ENCODE data around the gene LRRC46. TPM values are rescaled to one million over a fixed set of nuclear protein-coding genes. Genes with fewer than 3 reads are reported as not detected.

Gene LRRC46
- total and polyA plus RNA-seq, 9 of the 15 experiments (the other 6 are each of a cell fraction or from before 2014, with no cell fraction given): 0.39 to 1.4 (median 0.53) TPM; not detected in 1

DNA sequence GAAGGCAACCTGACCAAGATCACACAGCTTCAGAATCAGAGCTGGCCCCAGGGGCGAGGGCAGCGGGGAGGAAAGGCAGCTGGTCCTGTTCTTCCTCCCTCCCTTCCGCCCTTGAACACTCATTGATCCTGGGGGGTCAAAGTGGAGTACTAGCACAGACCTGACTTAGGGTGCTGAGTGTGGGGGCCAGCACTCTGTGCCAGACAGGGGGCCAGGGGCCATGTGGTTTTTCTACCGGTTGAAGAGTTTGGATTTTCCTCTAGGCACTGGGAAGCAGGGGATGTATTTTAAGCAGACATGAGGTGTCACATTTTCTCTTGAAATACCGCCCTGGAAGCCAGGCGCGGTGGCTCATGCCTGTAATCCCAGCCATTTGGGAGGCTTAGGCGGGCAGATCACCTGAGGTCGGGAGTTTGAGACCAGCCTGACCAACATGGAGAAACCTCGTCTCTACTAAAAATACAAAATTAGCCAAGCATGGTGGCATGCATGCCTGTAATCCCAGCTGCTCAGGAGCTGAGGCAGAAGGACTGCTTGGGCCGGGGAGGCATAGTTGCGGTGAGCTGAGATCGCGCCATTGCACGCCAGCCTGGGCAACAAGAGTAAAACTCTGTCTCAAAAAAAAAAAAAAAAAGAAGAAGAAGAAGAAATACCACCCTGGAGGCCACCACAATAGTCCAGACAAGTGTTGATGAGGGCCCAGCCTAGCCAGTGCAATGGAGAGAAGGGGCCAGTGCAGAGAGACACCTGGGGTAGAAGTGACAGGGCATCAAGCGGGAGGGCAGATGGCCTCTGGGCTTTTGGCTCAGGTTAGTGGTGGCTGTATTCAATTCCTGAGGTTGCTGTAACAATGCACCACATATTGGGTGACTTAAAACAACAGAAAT lies 25.2 kb upstream of the LRRC46 start:
- 52% methylated on average over 12 of the region's 16 CpGs for WGBS (ENCODE audit: insufficient coverage, low coverage, missing lambda C conversion rate)
- DNase-seq (ENCODE audit: extremely low read depth in 1 of 4, low spot score in 3 of 4) (no peak), ATAC-seq (no peak), FAIRE-seq (no peak)
- Histone ChIP-seq H3K9me1 (ENCODE audit: control insufficient read depth, insufficient read depth, low read length) (peaks cover 6% of the 10 kb centered on the region), H3K79me2 (ENCODE audit: control insufficient read depth, insufficient read depth, low read length) (no peaks in the 10 kb centered on the region), H3K9me3 (replicated peaks; ENCODE audit: control insufficient read depth, insufficient read depth, low read depth, low read length) (no peaks in the 10 kb centered on the region), H3K4me3 (no peak overlapping the region), H3K4me1 (replicated peaks in 1 of 2; ENCODE audit: control insufficient read depth in 2 of 2, insufficient read depth in 2 of 2, low read length in 2 of 2) (peaks cover 19 to 32% of the 10 kb centered on the region in 2 experiments), H3K9ac (ENCODE audit: insufficient read depth in 1 of 2, low read depth in 2 of 2, low read length in 2 of 2) (no peak overlapping the region), H2AFZ (ENCODE audit: low read depth, low read length) (no peak overlapping the region), H3K36me3 (ENCODE audit: control insufficient read depth, insufficient read depth, low read length) (peaks cover 25% of the 10 kb centered on the region; the same call in 1 of the 3 replicates), H3K27me3 (ENCODE audit: control insufficient read depth in 2 of 2, insufficient read depth in 2 of 2, low read length in 2 of 2) (peaks cover 0 to 22% of the 10 kb centered on the region in 2 experiments; a peak in 2 of 5 replicates), H3K4me2 (ENCODE audit: insufficient read depth, low read length) (no peak overlapping the region), H3K27ac (ENCODE audit: extremely low read depth, low read depth, low read length) (no peak overlapping the region), H4K20me1 (replicated peaks; ENCODE audit: control insufficient read depth, insufficient read depth, low read length) (0 out of 2 replicates have a peak, but pooled peaks cover 14% of the 10 kb centered on the region)
- in situ Hi-C loops (cut with MboI): no loop called here
- no peak for TF ChIP-seq CEBPZ (IDR thresholded peaks at IDR 0.05; ENCODE audit: borderline replicate concordance, low read depth, low read length)
- no peak for TF ChIP-seq SMAD2 (IDR thresholded peaks at IDR 0.05; ENCODE audit: low read depth, low read length)
- no peak for TF ChIP-seq ZSCAN29 (IDR thresholded peaks at IDR 0.05)
- TF ChIP-seq HOXB6 (CRISPR knock-in tag; IDR thresholded peaks at IDR 0.05; ENCODE audit: borderline replicate concordance): no peak
- TF ChIP-seq SAFB2 (IDR thresholded peaks at IDR 0.05; ENCODE audit: borderline replicate concordance, low read depth, low read length, severe bottlenecking): no peak
- no peak for TF ChIP-seq ZNF551 (CRISPR knock-in tag; IDR thresholded peaks at IDR 0.05)
- TF ChIP-seq ZNF518B (CRISPR knock-in tag; IDR thresholded peaks at IDR 0.05): no peak
- TF ChIP-seq NCOR1 (IDR thresholded peaks at IDR 0.05): no peak
- no peak for TF ChIP-seq RBFOX2 (IDR thresholded peaks at IDR 0.05; ENCODE audit: low read depth, low read length)
- no peak for TF ChIP-seq FUS (optimal IDR thresholded peaks at IDR 0.05; ENCODE audit: low read depth, low read length)
- TF ChIP-seq ZNF140 (CRISPR knock-in tag; IDR thresholded peaks at IDR 0.05): no peak
- intact Hi-C loops (cut with micrococcal nuclease): no loop called here
- no TSS peak for BruUV-seq (replicated peaks)
- ChIA-PET CTCF (ENCODE audit: low intra/inter-chr PET ratio) (no interaction called here), POLR2A (no interaction called here)
